HG03432 (cell line): ENCODE results near the gene MAP2K5.
"Not testable (repeated sequence)": the region's sequence is repeated elsewhere in the genome, so short reads cannot be mapped to it uniquely, and the experiment has no call there.

Experiments
- ATAC-seq: cut with Tn5 transposase; IDR thresholded peaks from one replicate; pipeline ENCODE4 v1.9.1; 2021; ENCODE audit warnings: mild to moderate bottlenecking, moderate library complexity; ENCODE audit not compliant: unreplicated experiment

The MAP2K5 gene

GRCh38 chr15:67590191-67590590, 47.7 kb downstream of the MAP2K5 start:
- ATAC-seq, result no peak

GRCh38 chr15:67592245-67592644, 49.7 kb downstream of the MAP2K5 start:
- ATAC-seq, result no peak

DNA sequence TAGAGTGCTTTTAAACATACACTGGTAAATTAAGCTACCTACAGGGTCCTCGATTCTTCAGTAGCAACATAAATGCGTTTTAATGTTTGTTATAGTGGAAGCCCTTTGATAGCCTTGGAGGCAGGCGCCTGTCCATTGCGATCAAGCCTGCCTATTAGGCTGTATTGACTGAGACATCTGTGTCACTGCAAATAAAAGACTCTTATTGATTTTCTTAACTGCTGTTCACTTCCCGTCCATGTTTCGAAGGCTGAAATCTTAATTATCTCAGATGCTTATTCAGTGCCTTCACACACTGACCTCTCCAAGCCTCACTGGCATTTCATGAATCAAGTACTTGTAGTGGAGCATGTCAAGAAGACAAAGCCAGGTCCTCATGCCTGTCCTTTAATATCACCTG, 51.1 kb downstream of the MAP2K5 start:
- no peak for ATAC-seq

GRCh38 chr15:67594770-67595169, 52.3 kb downstream of the MAP2K5 start:
- ATAC-seq, result no peak

GRCh38 chr15:67595572-67595971, 53.1 kb downstream of the MAP2K5 start:
- ATAC-seq, result no peak

DNA sequence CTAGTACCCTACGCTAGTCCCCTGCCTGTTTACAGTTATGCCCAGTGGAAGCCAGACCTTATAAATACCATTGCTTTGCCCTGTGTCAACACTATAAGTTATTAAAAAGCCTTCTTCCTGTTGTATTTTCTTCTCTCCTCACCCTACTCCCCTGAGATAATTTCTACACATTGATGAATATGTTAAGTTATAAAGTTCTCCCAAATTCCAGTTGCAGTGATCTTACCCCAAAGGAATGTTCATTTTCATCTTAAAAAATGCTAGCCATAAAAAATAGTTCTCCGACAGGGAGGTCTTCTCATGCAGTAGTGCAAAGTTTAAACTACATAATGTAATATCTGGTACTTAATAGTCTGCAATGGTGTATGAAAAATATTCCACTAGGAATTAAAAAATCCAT, 58.6 kb downstream of the MAP2K5 start:
- ATAC-seq, result no peak

- ATAC-seq, result no peak
Observed at GRCh38 chr15:67603063-67603462, 60.6 kb downstream of the MAP2K5 start.

- no peak for ATAC-seq
Observed at GRCh38 chr15:67605871-67606270, 63.4 kb downstream of the MAP2K5 start.

DNA sequence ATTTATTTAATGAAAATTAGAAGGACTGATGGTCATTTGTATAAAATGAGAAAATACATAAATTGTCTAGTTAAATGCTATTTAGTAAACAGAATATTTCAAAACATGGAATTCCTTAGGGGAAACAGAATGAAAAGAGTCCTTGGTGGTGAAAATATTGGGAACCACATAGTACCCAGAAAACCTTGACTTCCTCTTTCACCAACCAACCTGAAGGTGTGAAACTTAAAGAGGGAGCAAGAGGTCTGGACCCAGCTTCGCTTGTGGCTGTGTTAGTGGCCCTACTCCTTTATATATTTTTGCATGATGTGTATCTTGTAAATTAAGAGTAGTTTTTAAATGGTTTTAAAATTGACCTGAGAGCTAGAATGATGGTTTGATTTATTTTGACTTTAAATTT, 64.2 kb downstream of the MAP2K5 start:
- no peak for ATAC-seq

- ATAC-seq, result no peak
Observed at GRCh38 chr15:67607329-67607728, 64.8 kb downstream of the MAP2K5 start.

GRCh38 chr15:67607959-67608637, 65.6 kb downstream of the MAP2K5 start:
- no peak for ATAC-seq

GRCh38 chr15:67608638-67608959, 66.1 kb downstream of the MAP2K5 start:
- ATAC-seq, result no peak

DNA sequence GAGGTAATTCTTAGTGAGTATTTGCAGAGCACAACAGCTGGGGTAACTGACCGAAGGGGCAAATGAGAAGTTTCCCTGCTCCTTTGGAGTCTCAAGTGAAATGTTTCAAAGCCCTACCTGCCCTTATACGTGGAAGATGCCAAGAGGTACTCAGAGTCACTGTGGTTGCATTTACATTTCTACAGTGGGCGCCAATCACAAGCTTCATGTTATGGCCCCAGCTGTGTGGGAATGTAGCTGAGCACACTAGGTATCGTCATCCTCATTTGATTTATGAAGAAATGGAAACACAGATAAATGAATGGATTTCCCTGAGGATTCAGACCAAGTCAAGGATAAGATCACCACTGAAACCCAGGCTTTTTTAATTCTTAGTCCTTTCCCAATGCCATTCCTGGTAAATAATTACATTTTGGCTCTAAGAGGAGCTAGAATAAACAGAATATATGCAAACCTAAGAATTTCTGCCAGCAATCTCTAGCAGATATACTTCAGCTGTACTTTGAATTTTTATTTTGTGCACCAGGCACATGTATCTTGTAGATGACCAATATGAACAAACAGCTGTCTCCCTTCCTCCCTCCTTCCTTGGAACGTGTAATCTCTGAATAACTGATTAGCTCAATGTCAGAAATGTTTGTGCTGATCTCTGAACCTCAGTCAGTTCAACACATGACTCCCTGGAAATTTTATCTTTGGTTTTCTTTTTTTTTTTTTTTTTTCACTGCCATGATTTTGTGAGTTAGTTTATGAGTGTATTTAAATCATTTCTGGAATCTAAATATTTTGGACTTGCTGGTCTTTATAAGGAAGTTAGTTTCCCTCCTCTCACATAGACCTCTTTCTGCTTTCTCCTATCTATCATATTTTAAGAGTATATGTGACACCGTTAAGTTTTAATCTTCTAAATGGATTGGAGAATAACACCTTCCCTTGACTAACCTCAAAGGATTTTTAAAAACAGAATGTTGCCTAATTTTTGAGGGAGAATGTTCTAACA, 69.2 kb downstream of the MAP2K5 start:
- ATAC-seq, result no peak

GRCh38 chr15:67613211-67613610, 70.7 kb downstream of the MAP2K5 start:
- ATAC-seq, result no peak

GRCh38 chr15:67613708-67614107, 71.2 kb downstream of the MAP2K5 start:
- no peak for ATAC-seq

DNA sequence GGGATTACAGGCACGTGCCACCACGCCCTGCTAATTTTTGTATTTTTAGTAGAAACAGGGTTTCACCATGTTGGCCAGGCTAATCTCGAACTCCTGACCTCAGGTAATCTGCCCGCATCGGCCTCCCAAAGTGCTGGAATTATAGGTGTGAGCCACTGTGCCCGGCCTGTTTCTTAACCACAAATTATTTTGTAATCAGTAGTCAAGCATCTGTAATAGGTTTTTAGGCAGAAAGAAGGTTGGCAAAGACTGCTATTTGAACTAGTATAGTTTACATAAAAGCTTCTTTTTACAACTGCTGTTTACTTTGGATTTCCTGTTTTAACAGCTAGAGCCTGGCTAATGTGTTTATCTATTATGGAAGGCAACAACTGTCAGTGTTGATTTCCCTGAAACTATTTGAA, 72.6 kb downstream of the MAP2K5 start:
- not testable (repeated sequence) for ATAC-seq

DNA sequence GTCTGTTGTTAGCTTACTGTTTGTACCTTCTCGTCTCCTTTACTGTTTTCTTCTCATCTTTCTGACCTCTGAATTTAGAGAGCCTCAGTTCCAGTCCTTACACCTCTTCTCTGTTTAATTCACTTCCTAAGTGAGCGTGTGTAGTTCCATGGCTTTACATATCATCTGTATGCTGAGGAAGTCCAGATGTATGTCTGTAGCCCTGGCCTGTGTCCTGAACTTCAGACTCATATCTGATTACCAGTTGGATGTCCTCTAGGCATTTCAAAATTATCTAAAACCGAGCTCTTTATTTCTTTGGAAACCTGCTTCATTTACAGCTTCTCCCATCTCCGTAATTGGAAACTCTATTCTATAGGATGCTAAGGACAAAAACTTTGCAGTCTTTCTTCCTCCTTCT, 75.8 kb downstream of the MAP2K5 start:
- ATAC-seq, result no peak

GRCh38 chr15:67622110-67622509, 79.6 kb downstream of the MAP2K5 start:
- ATAC-seq, result no peak

DNA sequence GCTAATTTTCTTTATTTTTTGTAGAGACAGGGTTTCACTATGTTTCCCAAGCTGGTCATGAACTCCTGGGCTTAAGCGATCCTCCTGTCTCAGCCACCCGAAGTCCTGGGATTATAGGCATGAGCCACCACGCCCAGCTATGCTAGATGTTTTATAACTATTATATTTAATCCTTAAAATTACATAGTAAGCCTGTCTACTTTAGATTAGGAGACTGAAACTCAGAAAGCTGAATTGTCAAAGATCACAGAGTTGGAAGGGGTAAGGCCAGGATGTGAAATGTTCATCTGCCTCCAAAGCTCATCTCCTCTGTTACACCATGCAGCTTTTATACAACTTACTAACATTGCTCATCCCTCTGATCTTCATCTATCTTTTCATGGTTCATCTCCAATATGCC, 89.8 kb downstream of the MAP2K5 start:
- no peak for ATAC-seq

DNA sequence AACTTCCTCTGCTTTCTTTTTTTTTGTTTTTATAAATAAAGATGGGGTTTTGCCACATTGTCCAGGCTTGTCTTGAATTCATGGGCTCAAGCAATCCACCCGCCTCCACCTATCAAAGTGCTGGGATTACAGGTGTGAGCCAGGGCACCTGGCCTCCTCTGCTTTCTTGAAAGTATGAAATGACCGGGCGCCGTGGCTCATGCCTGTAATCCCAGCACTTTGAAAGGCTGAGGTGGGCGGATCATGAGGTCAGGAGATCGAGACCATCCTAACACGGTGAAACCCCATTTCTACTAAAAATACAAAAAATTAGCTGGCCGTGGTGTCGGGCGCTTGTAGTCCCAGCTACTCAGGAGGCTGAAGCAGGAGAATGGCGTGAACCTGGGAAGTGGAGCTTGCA, 93.4 kb downstream of the MAP2K5 start:
- not testable (repeated sequence) for ATAC-seq

GRCh38 chr15:67639591-67639990, 97.1 kb downstream of the MAP2K5 start:
- no peak for ATAC-seq

- no peak for ATAC-seq
Observed at GRCh38 chr15:67641453-67641852, 99.0 kb downstream of the MAP2K5 start.
